HepG2 (cell line): ENCODE results near the gene ERF. TPM values are rescaled to one million over a fixed set of nuclear protein-coding genes. Genes with fewer than 3 reads are reported as not detected.

Experiments used
- ARNT2 ChIP-seq: sonication (generic); formaldehyde crosslinking; IDR thresholded peaks from 2 replicates; pipeline ENCODE4 v1.8.0; 2022; ENCODE audit warnings: mild to moderate bottlenecking, low read depth, missing genetic modification reagents, moderate library complexity
- FIP1L1 ChIP-seq: fragments of 200-400 bp; formaldehyde crosslinking; IDR thresholded peaks from 2 replicates; pipeline ENCODE4 v1.6.1; 2018; ENCODE audit warnings: low read depth, mild to moderate bottlenecking, low read length, moderate library complexity, borderline replicate concordance; ENCODE audit not compliant: insufficient read depth
- IRX3 ChIP-seq: sonication (generic); formaldehyde crosslinking; IDR thresholded peaks from 2 replicates; pipeline ENCODE4 v1.8.1; 2023; ENCODE audit warnings: mild to moderate bottlenecking, low read depth, missing genetic modification reagents, borderline replicate concordance
- JUN ChIP-seq: sonication (generic); formaldehyde crosslinking; IDR thresholded peaks from 2 replicates; pipeline ENCODE4 v1.4.0; 2020; ENCODE audit warnings: mild to moderate bottlenecking, missing genetic modification reagents
- KAT8 ChIP-seq: IDR thresholded peaks from 2 replicates; pipeline ENCODE4 v1.6.1; 2016; ENCODE audit warnings: missing genetic modification reagents, missing compliant biosample characterization
- PTBP1 ChIP-seq: fragments of 200-400 bp; formaldehyde crosslinking; IDR thresholded peaks from 2 replicates; pipeline ENCODE4 v1.6.1; 2018; ENCODE audit warnings: low read length, low read depth; ENCODE audit not compliant: poor library complexity, severe bottlenecking
- REPIN1 ChIP-seq: sonication (generic); formaldehyde crosslinking; IDR thresholded peaks from 2 replicates; pipeline ENCODE4 v1.8.0; 2022; ENCODE audit warnings: missing genetic modification reagents, low read depth, mild to moderate bottlenecking, borderline replicate concordance
- SAFB2 ChIP-seq: sonication (generic); formaldehyde crosslinking; IDR thresholded peaks from 2 replicates; pipeline ENCODE4 v1.5.1; 2020; ENCODE audit warnings: missing genetic modification reagents, low read depth, mild to moderate bottlenecking, borderline replicate concordance
- WIZ ChIP-seq: sonication (generic); formaldehyde crosslinking; IDR thresholded peaks from 2 replicates; pipeline ENCODE4 v1.5.1; 2020; ENCODE audit warnings: mild to moderate bottlenecking, missing genetic modification reagents
- ZNF33A ChIP-seq: sonication (generic); formaldehyde crosslinking; IDR thresholded peaks from 2 replicates; pipeline ENCODE4 v1.5.1; 2020; ENCODE audit warnings: missing genetic modification reagents, mild to moderate bottlenecking, moderate library complexity, borderline replicate concordance
- ZNF724P ChIP-seq: sonication (generic); formaldehyde crosslinking; IDR thresholded peaks from 2 replicates; pipeline ENCODE4 v1.8.0; 2022; ENCODE audit warnings: missing genetic modification reagents, borderline replicate concordance
- ZSCAN25 ChIP-seq: sonication (generic); formaldehyde crosslinking; IDR thresholded peaks from 2 replicates; pipeline ENCODE4 v1.8.0; 2022; ENCODE audit warnings: mild to moderate bottlenecking, missing genetic modification reagents
- polyA plus RNA-seq, 8 experiments: library from polyadenylated mRNA; depleted of rRNA in 3 of 8; stranded (reverse) in 7 of 8; unstranded in 1 of 8; fragments of >200 nt; fragmentation: Illumina TruSeq in 4 of 8; extraction: Trizol in 4 of 8; gene quantifications; 2 replicates each; pipeline versions ENCODE4 v1.2.1 to v1.2.3, GENCODE V29; 2011 to 2016; ENCODE audit warnings: low read depth in 4 of 8, missing spikeins in 1 of 8, mixed read lengths in 1 of 8; ENCODE audit not compliant: insufficient read depth in 1 of 8
- total RNA-seq, 5 experiments: library from RNA; depleted of rRNA; stranded (reverse); fragments of >200 nt; fragmentation: Illumina TruSeq; extraction: Trizol; gene quantifications; 2 replicates each; pipeline ENCODE4 v1.2.3, GENCODE V29; 2016; ENCODE audit warnings: low read depth in 1 of 5
- TF ChIP-seq, protein P1 (sequence below): sonication (generic); formaldehyde crosslinking; IDR thresholded peaks from 2 replicates; pipeline ENCODE4 v1.8.1; 2023; ENCODE audit warnings: mild to moderate bottlenecking, missing genetic modification reagents, borderline replicate concordance
- TF ChIP-seq, protein P2 (sequence below), 2 experiments: sonication (generic) in 1 of 2; formaldehyde crosslinking in 1 of 2; IDR thresholded peaks; 2 replicates each; pipeline versions ENCODE4 v1.5.1 to v1.6.1; 2011 to 2020; ENCODE audit warnings: borderline replicate concordance in 1 of 2, low read depth in 1 of 2, low read length in 1 of 2, mild to moderate bottlenecking in 1 of 2, missing genetic modification reagents in 1 of 2, moderate library complexity in 1 of 2
- TF ChIP-seq, protein P3 (sequence below): IDR thresholded peaks from 2 replicates; pipeline ENCODE4 v1.6.1; 2016
- TF ChIP-seq, protein P4 (sequence below): sonication (generic); formaldehyde crosslinking; IDR thresholded peaks from 2 replicates; pipeline ENCODE4 v1.8.0; 2023; ENCODE audit warnings: mild to moderate bottlenecking, missing genetic modification reagents
- TF ChIP-seq, protein P5 (sequence below): IDR thresholded peaks from 2 replicates; pipeline ENCODE4 v1.6.1; 2016; ENCODE audit warnings: control low read depth
- TF ChIP-seq, protein P6 (sequence below): sonication (generic); formaldehyde crosslinking; IDR thresholded peaks from 2 replicates; pipeline ENCODE4 v1.5.0; 2020; ENCODE audit warnings: missing genetic modification reagents

Gene ERF
- total and polyA plus RNA-seq, 2 of the 13 experiments (the other 11 are each of a cell fraction or from before 2014, with no cell fraction given) = 67.1 to 69.9 TPM

DNA sequence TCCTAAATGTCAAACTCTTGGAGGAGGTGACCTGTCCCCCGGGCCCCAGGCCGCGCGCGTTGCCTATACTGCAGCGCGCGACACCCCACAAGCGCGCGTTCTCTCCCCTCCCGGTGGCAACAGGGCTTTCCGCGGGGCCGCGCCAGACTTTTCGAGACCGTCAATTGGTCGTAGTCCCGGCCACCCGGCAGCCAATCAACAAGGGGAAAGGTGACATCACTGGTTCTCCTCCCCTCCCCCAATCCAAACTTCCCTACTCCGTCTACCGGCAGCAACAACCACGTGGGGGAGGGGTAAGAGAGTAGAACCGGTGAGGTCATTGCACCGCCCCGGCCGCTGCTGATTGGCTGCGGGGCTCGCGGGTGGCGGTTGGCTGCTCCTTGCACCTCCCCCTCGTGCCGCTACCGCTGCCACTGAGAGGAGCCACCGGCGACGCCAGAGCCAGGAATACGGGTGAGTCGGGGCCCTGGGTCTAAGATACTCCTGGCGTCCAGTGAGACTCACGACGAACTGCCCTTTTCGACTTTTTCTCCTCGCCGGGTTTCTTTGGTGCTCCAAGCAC, 13.3 kb upstream of the ERF start (continued):
- TF ChIP-seq FIP1L1 (no peak), KAT8 (CRISPR knock-in tag) (peak; percentile 67; the same call in 1 of the 2 replicates), JUN (peak; percentile 98), REPIN1 (CRISPR knock-in tag) (peak; percentile 52; the same call in 1 of the 2 replicates), WIZ (CRISPR knock-in tag) (no peak), ZNF724P (CRISPR knock-in tag) (peak; percentile 55; the same call in 1 of the 2 replicates), IRX3 (no peak), ZSCAN25 (CRISPR knock-in tag) (peak; percentile 54; the same call in 1 of the 2 replicates), PTBP1 (peak; percentile 99), ARNT2 (CRISPR knock-in tag) (no peak), SAFB2 (CRISPR knock-in tag) (no peak), ZNF33A (CRISPR knock-in tag) (no peak)
- TF ChIP-seq, protein P1, sequence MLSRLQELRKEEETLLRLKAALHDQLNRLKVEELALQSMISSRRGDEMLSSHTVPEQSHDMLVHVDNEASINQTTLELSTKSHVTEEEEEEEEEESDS = no peak
- TF ChIP-seq, protein P2, sequence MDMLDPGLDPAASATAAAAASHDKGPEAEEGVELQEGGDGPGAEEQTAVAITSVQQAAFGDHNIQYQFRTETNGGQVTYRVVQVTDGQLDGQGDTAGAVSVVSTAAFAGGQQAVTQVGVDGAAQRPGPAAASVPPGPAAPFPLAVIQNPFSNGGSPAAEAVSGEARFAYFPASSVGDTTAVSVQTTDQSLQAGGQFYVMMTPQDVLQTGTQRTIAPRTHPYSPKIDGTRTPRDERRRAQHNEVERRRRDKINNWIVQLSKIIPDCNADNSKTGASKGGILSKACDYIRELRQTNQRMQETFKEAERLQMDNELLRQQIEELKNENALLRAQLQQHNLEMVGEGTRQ (IDR thresholded peaks at IDR 0.05; ENCODE audit: low read depth, low read length) = peak; percentile 51; the same call in 1 of the 2 replicates
- TF ChIP-seq, protein P2 (CRISPR knock-in tag; IDR thresholded peaks at IDR 0.05; ENCODE audit: borderline replicate concordance) = peak; percentile 76; the same call in 1 of the 2 replicates
- TF ChIP-seq, protein P3, sequence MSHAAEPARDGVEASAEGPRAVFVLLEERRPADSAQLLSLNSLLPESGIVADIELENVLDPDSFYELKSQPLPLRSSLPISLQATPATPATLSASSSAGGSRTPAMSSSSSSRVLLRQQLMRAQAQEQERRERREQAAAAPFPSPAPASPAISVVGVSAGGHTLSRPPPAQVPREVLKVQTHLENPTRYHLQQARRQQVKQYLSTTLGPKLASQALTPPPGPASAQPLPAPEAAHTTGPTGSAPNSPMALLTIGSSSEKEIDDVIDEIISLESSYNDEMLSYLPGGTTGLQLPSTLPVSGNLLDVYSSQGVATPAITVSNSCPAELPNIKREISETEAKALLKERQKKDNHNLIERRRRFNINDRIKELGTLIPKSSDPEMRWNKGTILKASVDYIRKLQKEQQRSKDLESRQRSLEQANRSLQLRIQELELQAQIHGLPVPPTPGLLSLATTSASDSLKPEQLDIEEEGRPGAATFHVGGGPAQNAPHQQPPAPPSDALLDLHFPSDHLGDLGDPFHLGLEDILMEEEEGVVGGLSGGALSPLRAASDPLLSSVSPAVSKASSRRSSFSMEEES (CRISPR knock-in tag) = no peak
- TF ChIP-seq, protein P4, sequence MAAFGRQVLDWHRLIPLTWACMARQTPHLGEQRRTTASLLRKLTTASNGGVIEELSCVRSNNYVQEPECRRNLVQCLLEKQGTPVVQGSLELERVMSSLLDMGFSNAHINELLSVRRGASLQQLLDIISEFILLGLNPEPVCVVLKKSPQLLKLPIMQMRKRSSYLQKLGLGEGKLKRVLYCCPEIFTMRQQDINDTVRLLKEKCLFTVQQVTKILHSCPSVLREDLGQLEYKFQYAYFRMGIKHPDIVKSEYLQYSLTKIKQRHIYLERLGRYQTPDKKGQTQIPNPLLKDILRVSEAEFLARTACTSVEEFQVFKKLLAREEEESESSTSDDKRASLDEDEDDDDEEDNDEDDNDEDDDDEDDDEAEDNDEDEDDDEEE = 0 out of 2 replicates have a peak, but pooled peaks have one; percentile 57
- TF ChIP-seq, protein P5, sequence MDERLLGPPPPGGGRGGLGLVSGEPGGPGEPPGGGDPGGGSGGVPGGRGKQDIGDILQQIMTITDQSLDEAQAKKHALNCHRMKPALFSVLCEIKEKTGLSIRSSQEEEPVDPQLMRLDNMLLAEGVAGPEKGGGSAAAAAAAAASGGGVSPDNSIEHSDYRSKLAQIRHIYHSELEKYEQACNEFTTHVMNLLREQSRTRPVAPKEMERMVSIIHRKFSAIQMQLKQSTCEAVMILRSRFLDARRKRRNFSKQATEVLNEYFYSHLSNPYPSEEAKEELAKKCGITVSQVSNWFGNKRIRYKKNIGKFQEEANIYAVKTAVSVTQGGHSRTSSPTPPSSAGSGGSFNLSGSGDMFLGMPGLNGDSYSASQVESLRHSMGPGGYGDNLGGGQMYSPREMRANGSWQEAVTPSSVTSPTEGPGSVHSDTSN (CRISPR knock-in tag) = no peak
- TF ChIP-seq, protein P6, sequence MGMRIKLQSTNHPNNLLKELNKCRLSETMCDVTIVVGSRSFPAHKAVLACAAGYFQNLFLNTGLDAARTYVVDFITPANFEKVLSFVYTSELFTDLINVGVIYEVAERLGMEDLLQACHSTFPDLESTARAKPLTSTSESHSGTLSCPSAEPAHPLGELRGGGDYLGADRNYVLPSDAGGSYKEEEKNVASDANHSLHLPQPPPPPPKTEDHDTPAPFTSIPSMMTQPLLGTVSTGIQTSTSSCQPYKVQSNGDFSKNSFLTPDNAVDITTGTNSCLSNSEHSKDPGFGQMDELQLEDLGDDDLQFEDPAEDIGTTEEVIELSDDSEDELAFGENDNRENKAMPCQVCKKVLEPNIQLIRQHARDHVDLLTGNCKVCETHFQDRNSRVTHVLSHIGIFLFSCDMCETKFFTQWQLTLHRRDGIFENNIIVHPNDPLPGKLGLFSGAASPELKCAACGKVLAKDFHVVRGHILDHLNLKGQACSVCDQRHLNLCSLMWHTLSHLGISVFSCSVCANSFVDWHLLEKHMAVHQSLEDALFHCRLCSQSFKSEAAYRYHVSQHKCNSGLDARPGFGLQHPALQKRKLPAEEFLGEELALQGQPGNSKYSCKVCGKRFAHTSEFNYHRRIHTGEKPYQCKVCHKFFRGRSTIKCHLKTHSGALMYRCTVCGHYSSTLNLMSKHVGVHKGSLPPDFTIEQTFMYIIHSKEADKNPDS (CRISPR knock-in tag) = no peak
